Jurkat, Clone E6-1 (cell line): Measurements from ENCODE around the gene POMT1.

Source experiments
- DNase-seq: peaks from one replicate; pipeline ENCODE4 v3.0.0-alpha.2; 2011; ENCODE audit warnings: low read depth, low spot score
- H3K4me3 ChIP-seq: 2 replicates; pipeline ENCODE4 v1.5.1; 2011; ENCODE audit warnings: mild to moderate bottlenecking, low read length, control low read depth, moderate library complexity

The POMT1 gene

GRCh38 chr9:131567910-131568309 lies 65.2 kb downstream of the POMT1 start:
- DNase-seq, result no peak
- H3K4me3 ChIP-seq, result no peak overlapping the region
